A673 (cell line): Measurements from ENCODE around the gene FARP1.

Experiments used
- CTCF ChIP-seq: fragments of 300-800, 200-600 bp; sonication (generic); conservative IDR thresholded peaks from 2 replicates; pipeline ENCODE4 v1.5.1; 2017; ENCODE audit warnings: low read depth, mild to moderate bottlenecking, antibody characterized with exemption, low read length, moderate library complexity, mixed read lengths
- EZH2 ChIP-seq: fragments of 200-600 bp; sonication (generic); IDR thresholded peaks from 2 replicates; pipeline ENCODE4 v1.6.1; 2017; ENCODE audit warnings: borderline replicate concordance, low read depth, mild to moderate bottlenecking, mixed read lengths, antibody characterized with exemption, low read length; ENCODE audit not compliant: poor library complexity, severe bottlenecking

- no peak for TF ChIP-seq EZH2
- no peak for TF ChIP-seq CTCF
These were observed 301.0 kb downstream of the FARP1 start for GRCh38 chr13:98443800-98444325.
